ENCODE data around the gene TMEM63B.

Gene TMEM63B

DNA sequence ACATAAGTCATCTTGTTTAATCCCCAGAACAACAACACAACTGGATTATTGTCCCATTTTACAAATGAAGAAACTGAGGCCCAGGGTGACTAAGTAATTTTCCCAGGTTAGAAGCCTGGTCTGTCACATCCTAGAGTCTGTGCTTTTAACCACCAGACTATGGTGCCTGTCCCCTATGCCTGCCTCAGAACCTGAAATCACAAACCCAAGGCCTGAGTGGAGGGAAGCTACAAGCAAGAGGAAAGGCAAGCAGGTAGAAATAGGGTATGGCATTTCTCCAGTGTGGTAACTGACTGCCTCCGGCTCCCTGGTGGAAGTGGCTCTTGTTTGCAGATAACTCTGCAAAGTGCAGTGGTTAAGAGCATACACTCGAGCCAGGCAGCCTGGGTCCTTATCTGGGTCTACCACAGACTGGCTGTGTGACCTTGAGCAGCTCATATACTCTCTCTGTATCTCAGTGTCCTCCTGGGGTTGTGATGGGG, 2.5 kb downstream of the TMEM63B start:
- no peak overlapping the region for H3K4me3 ChIP-seq (ENCODE audit: low read length in 2 of 2)
- H3K9me3 ChIP-seq (ENCODE audit: control insufficient read depth in 2 of 2, low read length in 2 of 2): no peaks in the 10 kb centered on the region
- peaks cover 2 to 5% of the 10 kb centered on the region in 2 donors for H3K36me3 ChIP-seq (ENCODE audit: control insufficient read depth in 2 of 2, insufficient read depth in 2 of 2, low read length in 2 of 2)
- H3K27me3 ChIP-seq (ENCODE audit: control insufficient read depth in 2 of 2, insufficient read depth in 2 of 2, low read length in 2 of 2): no peaks in the 10 kb centered on the region
- no peak overlapping the region for H3K9ac ChIP-seq (ENCODE audit: low read depth in 1 of 2, low read length in 2 of 2)
- peaks cover 34 to 51% of the 10 kb centered on the region in 2 donors for H3K4me1 ChIP-seq (ENCODE audit: control insufficient read depth in 2 of 2, insufficient read depth in 2 of 2, low read length in 2 of 2)
- H3K27ac ChIP-seq (ENCODE audit: low read depth in 2 of 2, low read length in 2 of 2): no peak overlapping the region

DNA sequence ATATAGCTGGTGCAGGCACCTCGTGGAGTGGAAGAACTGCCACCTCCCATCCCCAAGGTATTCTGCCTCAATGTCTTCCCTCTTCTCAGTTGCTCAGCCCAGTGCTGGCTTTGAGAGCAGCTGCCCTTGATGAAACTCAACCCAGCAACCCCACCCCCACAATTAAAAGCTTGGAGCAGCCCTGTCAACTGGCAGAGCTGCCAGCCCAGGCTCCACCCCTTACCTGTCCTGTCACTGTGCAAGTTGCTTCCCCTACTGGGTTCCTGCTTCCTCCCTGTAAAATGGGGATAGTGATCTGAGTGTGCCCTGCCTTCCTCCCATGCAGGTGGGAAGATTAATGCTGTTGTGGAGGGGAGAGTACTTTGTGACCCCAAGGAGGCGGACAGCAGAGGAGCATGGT, 4.5 kb downstream of the TMEM63B start:
- Histone ChIP-seq H3K4me1 (ENCODE audit: control insufficient read depth in 2 of 2, insufficient read depth in 2 of 2, low read length in 2 of 2) (peaks cover 22 to 35% of the 10 kb centered on the region in 2 donors), H3K9ac (ENCODE audit: low read depth in 1 of 2, low read length in 2 of 2) (peak overlapping the region in 1 of 2 donors; percentile 6), H3K9me3 (ENCODE audit: control insufficient read depth in 2 of 2, low read length in 2 of 2) (no peaks in the 10 kb centered on the region), H3K4me3 (ENCODE audit: low read length in 2 of 2) (peak overlapping the region; percentile 20 to 35), H3K36me3 (ENCODE audit: control insufficient read depth in 2 of 2, insufficient read depth in 2 of 2, low read length in 2 of 2) (peaks cover 13 to 18% of the 10 kb centered on the region in 2 donors), H3K27ac (ENCODE audit: low read depth in 2 of 2, low read length in 2 of 2) (peak overlapping the region; percentile 84 to 88), H3K27me3 (ENCODE audit: control insufficient read depth in 2 of 2, insufficient read depth in 2 of 2, low read length in 2 of 2) (no peaks in the 10 kb centered on the region)

DNA sequence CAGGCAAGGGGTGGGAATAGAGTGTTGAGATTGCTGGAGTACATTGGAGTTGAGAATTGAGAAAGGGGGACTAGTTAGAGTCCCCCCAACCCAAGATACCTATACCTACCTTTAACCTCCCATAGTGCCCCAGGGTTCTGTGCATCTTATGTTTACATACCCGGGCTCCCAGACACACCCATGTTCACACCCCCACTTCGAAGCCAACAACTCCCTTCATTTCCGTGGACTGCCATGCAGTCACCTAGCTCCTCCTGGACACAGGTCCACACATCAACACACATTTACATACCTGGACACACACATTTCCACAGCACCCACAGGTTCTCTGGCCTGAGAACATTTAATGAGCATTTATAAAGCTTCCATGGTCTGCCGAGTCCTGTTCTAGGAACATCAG, 5.1 kb downstream of the TMEM63B start:
- peak overlapping the region; percentile 84 to 88 for H3K27ac ChIP-seq (ENCODE audit: low read depth in 2 of 2, low read length in 2 of 2)
- H3K9ac ChIP-seq (ENCODE audit: low read depth in 1 of 2, low read length in 2 of 2): peak overlapping the region in 1 of 2 donors; percentile 25
- peak overlapping the region; percentile 5 to 20 for H3K4me3 ChIP-seq (ENCODE audit: low read length in 2 of 2)

DNA sequence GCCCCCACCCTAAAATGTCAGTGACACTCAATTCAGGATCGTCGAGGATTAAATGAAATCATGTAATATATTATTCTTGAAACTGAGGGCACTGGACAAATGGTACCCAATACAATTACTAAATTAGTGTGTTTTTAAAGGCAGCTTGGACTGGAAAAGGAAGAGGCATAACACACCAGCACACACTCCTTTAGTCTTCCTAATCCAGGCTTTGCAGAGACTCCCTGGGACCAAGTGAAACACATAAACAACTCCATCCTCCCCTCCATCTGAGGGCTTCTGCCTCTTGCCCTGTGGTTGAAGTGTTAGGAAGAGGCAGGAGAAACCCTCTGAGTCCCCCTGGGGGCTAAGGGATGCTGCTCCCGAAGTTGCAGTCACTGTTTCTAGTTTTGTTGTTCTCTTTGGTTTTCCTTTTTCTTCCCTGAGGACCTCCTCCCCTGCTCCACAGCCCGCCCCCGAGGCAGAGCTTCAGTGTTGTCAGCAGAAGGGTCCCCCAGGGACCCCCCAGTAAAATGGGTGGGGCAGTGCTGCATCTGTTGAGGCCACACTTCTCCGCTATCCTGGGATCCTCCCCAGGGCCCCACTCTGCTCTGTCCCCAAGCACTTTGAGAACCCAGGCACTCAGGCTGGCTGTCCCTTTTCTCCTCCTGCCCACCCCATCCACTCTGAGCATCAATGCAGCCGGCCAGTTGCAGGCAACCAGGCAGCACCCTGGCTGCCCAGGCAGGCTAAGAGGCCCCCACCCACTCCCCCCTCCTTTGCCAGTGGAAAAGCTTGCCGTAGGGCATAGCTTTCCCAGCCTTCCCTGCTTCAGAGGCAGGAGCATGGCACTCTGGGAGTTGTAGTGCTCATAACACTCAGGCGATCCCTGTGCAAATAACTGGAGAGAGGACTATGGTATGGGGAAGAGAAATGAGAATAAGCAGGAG, 5.9 kb downstream of the TMEM63B start:
- Histone ChIP-seq H3K27ac (ENCODE audit: low read depth in 2 of 2, low read length in 2 of 2) (peak overlapping the region; percentile 84 to 88), H3K9me3 (ENCODE audit: control insufficient read depth in 2 of 2, low read length in 2 of 2) (no peaks in the 10 kb centered on the region), H3K27me3 (ENCODE audit: control insufficient read depth in 2 of 2, insufficient read depth in 2 of 2, low read length in 2 of 2) (no peaks in the 10 kb centered on the region), H3K9ac (ENCODE audit: low read depth in 1 of 2, low read length in 2 of 2) (peak overlapping the region in 1 of 2 donors; percentile 25), H3K4me3 (ENCODE audit: low read length in 2 of 2) (peak overlapping the region in 1 of 2 donors; percentile 26), H3K36me3 (ENCODE audit: control insufficient read depth in 2 of 2, insufficient read depth in 2 of 2, low read length in 2 of 2) (peaks cover 18 to 23% of the 10 kb centered on the region in 2 donors), H3K4me1 (ENCODE audit: control insufficient read depth in 2 of 2, insufficient read depth in 2 of 2, low read length in 2 of 2) (peaks cover 21 to 34% of the 10 kb centered on the region in 2 donors)

More for the DNA sequence above, 5.1 kb downstream of the TMEM63B start:
- Histone ChIP-seq H3K4me1 (ENCODE audit: control insufficient read depth in 2 of 2, insufficient read depth in 2 of 2, low read length in 2 of 2) (peaks cover 22 to 35% of the 10 kb centered on the region in 2 donors), H3K36me3 (ENCODE audit: control insufficient read depth in 2 of 2, insufficient read depth in 2 of 2, low read length in 2 of 2) (peaks cover 18 to 23% of the 10 kb centered on the region in 2 donors), H3K27me3 (ENCODE audit: control insufficient read depth in 2 of 2, insufficient read depth in 2 of 2, low read length in 2 of 2) (no peaks in the 10 kb centered on the region), H3K9me3 (ENCODE audit: control insufficient read depth in 2 of 2, low read length in 2 of 2) (no peaks in the 10 kb centered on the region)

DNA sequence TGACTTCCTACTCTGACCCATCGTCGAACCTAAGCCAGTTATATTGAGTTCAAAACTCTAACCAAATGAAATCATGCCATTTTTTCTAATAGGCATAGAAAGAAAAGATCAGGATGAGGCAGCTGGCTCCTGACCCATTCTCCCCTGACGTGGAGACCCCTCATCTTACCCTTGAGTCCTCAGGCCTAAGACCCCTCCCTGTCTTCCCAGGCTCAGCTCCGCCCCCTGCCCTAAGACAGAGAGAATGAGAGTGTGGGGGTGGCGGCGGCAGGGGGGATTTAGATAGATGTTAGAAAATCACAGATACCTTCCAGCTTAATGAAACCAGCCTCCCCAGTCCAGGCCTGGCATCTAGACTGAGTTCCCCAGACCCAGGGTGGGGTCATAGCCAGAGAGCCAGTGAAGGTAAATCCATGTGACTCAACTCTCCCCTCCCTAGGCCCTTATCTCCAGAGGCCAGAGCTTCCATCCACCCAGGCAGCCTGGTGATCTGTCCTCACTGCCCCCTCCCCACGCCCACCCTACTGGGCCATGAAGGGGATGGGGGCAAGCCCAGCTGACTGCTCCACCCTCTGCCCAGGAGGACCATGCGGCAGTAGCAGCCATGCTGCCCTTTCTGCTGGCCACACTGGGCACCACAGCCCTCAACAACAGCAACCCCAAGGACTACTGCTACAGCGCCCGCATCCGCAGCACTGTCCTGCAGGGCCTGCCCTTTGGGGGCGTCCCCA, 6.8 kb downstream of the TMEM63B start:
- H3K4me3 ChIP-seq (ENCODE audit: low read length in 2 of 2): peak overlapping the region in 1 of 2 donors; percentile 26
- H3K36me3 ChIP-seq (ENCODE audit: control insufficient read depth in 2 of 2, insufficient read depth in 2 of 2, low read length in 2 of 2): peaks cover 18 to 28% of the 10 kb centered on the region in 2 donors
- peaks cover 17 to 27% of the 10 kb centered on the region in 2 donors for H3K4me1 ChIP-seq (ENCODE audit: control insufficient read depth in 2 of 2, insufficient read depth in 2 of 2, low read length in 2 of 2)
- peak overlapping the region; percentile 70 to 84 for H3K27ac ChIP-seq (ENCODE audit: low read depth in 2 of 2, low read length in 2 of 2)
- H3K9ac ChIP-seq (ENCODE audit: low read depth in 1 of 2, low read length in 2 of 2): peak overlapping the region in 1 of 2 donors; percentile 15
- no peaks in the 10 kb centered on the region for H3K9me3 ChIP-seq (ENCODE audit: control insufficient read depth in 2 of 2, low read length in 2 of 2)
- no peaks in the 10 kb centered on the region for H3K27me3 ChIP-seq (ENCODE audit: control insufficient read depth in 2 of 2, insufficient read depth in 2 of 2, low read length in 2 of 2)

DNA sequence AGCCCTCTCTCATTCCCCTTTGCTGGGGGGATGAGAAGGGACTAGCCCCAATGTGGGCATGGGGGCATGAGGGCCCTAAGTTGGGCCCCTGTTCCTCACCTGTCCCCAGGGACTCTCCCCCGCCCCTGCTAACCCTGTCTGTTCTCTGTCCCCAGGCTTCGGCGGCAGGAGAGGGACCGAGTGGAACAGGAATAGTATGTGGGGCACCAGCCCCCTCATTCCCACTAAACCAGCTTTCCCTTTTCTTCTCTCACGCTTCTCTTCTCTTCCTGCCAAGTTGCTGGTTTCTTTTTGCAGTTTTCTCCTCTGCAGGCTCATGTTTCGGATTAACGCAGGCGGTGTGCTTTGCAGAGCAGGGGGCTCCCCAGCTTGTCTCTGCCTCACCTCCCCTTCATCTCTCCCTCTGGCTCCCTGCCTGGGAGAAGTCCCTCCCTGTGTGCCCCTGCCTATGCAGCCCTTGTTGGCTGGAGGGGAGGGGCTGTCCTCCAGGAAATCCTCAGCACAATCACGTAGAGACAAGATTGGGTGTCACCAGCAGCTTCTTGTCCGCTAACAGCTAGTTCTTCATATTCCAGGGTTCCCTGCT, 7.9 kb downstream of the TMEM63B start:
- Histone ChIP-seq H3K9me3 (ENCODE audit: control insufficient read depth in 2 of 2, low read length in 2 of 2) (no peaks in the 10 kb centered on the region), H3K4me3 (ENCODE audit: low read length in 2 of 2) (no peak overlapping the region), H3K4me1 (ENCODE audit: control insufficient read depth in 2 of 2, insufficient read depth in 2 of 2, low read length in 2 of 2) (peaks cover 17 to 27% of the 10 kb centered on the region in 2 donors), H3K27ac (ENCODE audit: low read depth in 2 of 2, low read length in 2 of 2) (no peak overlapping the region), H3K36me3 (ENCODE audit: control insufficient read depth in 2 of 2, insufficient read depth in 2 of 2, low read length in 2 of 2) (peaks cover 29 to 38% of the 10 kb centered on the region in 2 donors), H3K27me3 (ENCODE audit: control insufficient read depth in 2 of 2, insufficient read depth in 2 of 2, low read length in 2 of 2) (no peaks in the 10 kb centered on the region), H3K9ac (ENCODE audit: low read depth in 1 of 2, low read length in 2 of 2) (no peak overlapping the region)

DNA sequence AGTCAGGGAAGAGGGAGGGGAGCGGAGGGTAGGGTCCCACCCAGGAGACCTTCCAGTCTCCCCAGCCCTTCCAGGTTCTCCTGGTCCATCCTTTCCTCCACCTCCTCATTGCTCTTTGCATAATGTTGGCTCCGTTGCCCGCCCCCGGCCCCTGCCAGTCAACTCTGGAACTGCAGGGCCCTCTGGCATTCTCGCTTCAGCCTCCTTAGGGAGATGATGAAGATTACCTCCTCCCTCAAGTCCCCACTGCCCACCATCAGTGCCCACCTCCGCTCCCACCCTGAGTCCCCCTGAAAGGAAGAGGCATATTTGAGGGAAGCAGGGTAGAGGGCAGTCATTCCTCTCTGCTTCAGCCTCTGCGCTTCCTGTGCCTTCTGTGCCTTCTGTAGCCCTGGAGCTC, 8.5 kb downstream of the TMEM63B start:
- peaks cover 17 to 27% of the 10 kb centered on the region in 2 donors for H3K4me1 ChIP-seq (ENCODE audit: control insufficient read depth in 2 of 2, insufficient read depth in 2 of 2, low read length in 2 of 2)
- H3K36me3 ChIP-seq (ENCODE audit: control insufficient read depth in 2 of 2, insufficient read depth in 2 of 2, low read length in 2 of 2): peaks cover 35 to 43% of the 10 kb centered on the region in 2 donors
- no peaks in the 10 kb centered on the region for H3K9me3 ChIP-seq (ENCODE audit: control insufficient read depth in 2 of 2, low read length in 2 of 2)
- no peak overlapping the region for H3K9ac ChIP-seq (ENCODE audit: low read depth in 1 of 2, low read length in 2 of 2)
- no peak overlapping the region for H3K4me3 ChIP-seq (ENCODE audit: low read length in 2 of 2)
- H3K27me3 ChIP-seq (ENCODE audit: control insufficient read depth in 2 of 2, insufficient read depth in 2 of 2, low read length in 2 of 2): no peaks in the 10 kb centered on the region
- no peak overlapping the region for H3K27ac ChIP-seq (ENCODE audit: low read depth in 2 of 2, low read length in 2 of 2)

DNA sequence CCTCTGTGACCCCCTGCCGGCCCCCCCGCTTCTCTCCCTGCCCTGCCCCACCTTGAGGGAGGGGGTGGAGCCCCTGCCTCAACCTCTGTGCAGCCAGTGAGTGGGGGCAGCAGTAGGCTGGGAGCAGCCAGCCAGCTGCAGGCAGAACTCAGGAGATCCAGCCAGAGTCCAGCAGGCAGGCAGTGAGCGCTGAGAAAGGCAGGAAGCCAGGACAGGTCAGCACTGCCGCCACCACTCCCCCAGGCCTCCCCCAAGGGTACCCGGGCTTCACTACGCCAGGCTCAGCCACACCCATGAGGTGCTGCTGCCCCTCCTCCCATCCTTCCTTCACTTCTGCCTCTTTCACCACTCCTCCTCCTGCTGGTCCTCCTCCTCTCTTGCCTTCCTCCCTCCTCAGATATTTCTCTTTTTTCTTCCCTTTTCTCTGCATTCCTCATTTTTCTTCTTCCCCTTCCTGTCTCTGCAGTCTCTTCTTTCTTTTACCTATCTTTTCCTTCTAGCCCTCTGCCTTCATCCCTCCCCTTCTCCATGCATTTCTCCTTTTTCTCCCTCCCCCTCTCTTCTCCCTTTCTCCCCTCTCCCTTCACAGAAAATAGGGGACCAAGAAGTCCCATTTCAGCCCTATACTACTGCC, 11.5 kb downstream of the TMEM63B start:
- H3K4me1 ChIP-seq (ENCODE audit: control insufficient read depth in 2 of 2, insufficient read depth in 2 of 2, low read length in 2 of 2): peaks cover 0 to 6% of the 10 kb centered on the region in 2 donors
- H3K4me3 ChIP-seq (ENCODE audit: low read length in 2 of 2): no peak overlapping the region
- no peak overlapping the region for H3K9ac ChIP-seq (ENCODE audit: low read depth in 1 of 2, low read length in 2 of 2)
- H3K27me3 ChIP-seq (ENCODE audit: control insufficient read depth in 2 of 2, insufficient read depth in 2 of 2, low read length in 2 of 2): no peaks in the 10 kb centered on the region
- no peak overlapping the region for H3K27ac ChIP-seq (ENCODE audit: low read depth in 2 of 2, low read length in 2 of 2)
- H3K36me3 ChIP-seq (ENCODE audit: control insufficient read depth in 2 of 2, insufficient read depth in 2 of 2, low read length in 2 of 2): peaks cover 48 to 58% of the 10 kb centered on the region in 2 donors
- no peaks in the 10 kb centered on the region for H3K9me3 ChIP-seq (ENCODE audit: control insufficient read depth in 2 of 2, low read length in 2 of 2)

DNA sequence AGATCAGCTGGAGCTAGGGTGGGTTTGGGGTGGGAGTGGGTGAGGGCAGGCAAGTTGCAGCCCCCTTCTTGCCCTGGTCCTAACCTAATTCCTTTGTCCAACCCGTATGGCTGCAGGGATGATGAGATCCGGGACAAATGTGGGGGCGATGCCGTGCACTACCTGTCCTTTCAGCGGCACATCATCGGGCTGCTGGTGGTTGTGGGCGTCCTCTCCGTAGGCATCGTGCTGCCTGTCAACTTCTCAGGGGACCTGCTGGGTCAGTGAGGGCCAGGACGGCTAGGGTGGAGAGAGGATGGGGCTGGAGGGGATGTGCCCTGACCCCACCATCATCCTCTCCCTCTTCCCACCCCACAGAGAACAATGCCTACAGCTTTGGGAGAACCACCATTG, 12.0 kb downstream of the TMEM63B start:
- Histone ChIP-seq H3K9ac (ENCODE audit: low read depth in 1 of 2, low read length in 2 of 2) (no peak overlapping the region), H3K4me3 (ENCODE audit: low read length in 2 of 2) (no peak overlapping the region), H3K4me1 (ENCODE audit: control insufficient read depth in 2 of 2, insufficient read depth in 2 of 2, low read length in 2 of 2) (peaks cover 0 to under 1% of the 10 kb centered on the region in 2 donors), H3K27ac (ENCODE audit: low read depth in 2 of 2, low read length in 2 of 2) (no peak overlapping the region), H3K9me3 (ENCODE audit: control insufficient read depth in 2 of 2, low read length in 2 of 2) (no peaks in the 10 kb centered on the region), H3K36me3 (ENCODE audit: control insufficient read depth in 2 of 2, insufficient read depth in 2 of 2, low read length in 2 of 2) (peaks cover 48 to 62% of the 10 kb centered on the region in 2 donors), H3K27me3 (ENCODE audit: control insufficient read depth in 2 of 2, insufficient read depth in 2 of 2, low read length in 2 of 2) (no peaks in the 10 kb centered on the region)
